Measurements from ENCODE around the gene NOD1.

The NOD1 gene

GRCh38 chr7:30470771-30471170 lies 7.8 kb downstream of the NOD1 start:
- DNase-seq (ENCODE audit: low read depth), result peak; percentile 93

- peak; percentile 46 for DNase-seq (ENCODE audit: low read depth)
Measured at GRCh38 chr7:30470163-30470770, 8.3 kb downstream of the NOD1 start.

- peak; percentile 100 for DNase-seq (ENCODE audit: low read depth)
Measured at GRCh38 chr7:30469303-30469702, 9.3 kb downstream of the NOD1 start.

GRCh38 chr7:30468791-30469190 lies 9.8 kb downstream of the NOD1 start:
- DNase-seq (ENCODE audit: low read depth), result peak; percentile 82

GRCh38 chr7:30468041-30468440 lies 10.5 kb downstream of the NOD1 start:
- peak; percentile 29 for DNase-seq (ENCODE audit: low read depth)

- no peak for DNase-seq (ENCODE audit: low read depth)
Measured at GRCh38 chr7:30467271-30467670, 11.3 kb downstream of the NOD1 start.

- DNase-seq (ENCODE audit: low read depth), result peak; percentile 9
Measured at GRCh38 chr7:30466266-30466665, 12.3 kb downstream of the NOD1 start.

- DNase-seq (ENCODE audit: low read depth), result no peak
Measured at GRCh38 chr7:30465811-30466180, 12.8 kb downstream of the NOD1 start.

GRCh38 chr7:30465046-30465810 lies 13.4 kb downstream of the NOD1 start:
- DNase-seq (ENCODE audit: low read depth), result peak; percentile 79

- peak; percentile 18 for DNase-seq (ENCODE audit: low read depth)
Measured at GRCh38 chr7:30464231-30464671, 14.3 kb downstream of the NOD1 start.

GRCh38 chr7:30463405-30464145 lies 15.0 kb downstream of the NOD1 start:
- DNase-seq (ENCODE audit: low read depth), result no peak

GRCh38 chr7:30462179-30462578 lies 16.4 kb downstream of the NOD1 start:
- no peak for DNase-seq (ENCODE audit: low read depth)

GRCh38 chr7:30460246-30460633 lies 18.3 kb downstream of the NOD1 start:
- no peak for DNase-seq (ENCODE audit: low read depth)

GRCh38 chr7:30459591-30460245 lies 18.9 kb downstream of the NOD1 start:
- DNase-seq (ENCODE audit: low read depth), result peak; percentile 87

GRCh38 chr7:30458311-30458710 lies 20.3 kb downstream of the NOD1 start:
- DNase-seq (ENCODE audit: low read depth), result no peak

GRCh38 chr7:30453921-30454320 lies 24.7 kb downstream of the NOD1 start:
- DNase-seq (ENCODE audit: low read depth), result no peak

- no peak for DNase-seq (ENCODE audit: low read depth)
Measured at GRCh38 chr7:30453016-30453415, 25.6 kb downstream of the NOD1 start.

- DNase-seq (ENCODE audit: low read depth), result no peak
Measured at GRCh38 chr7:30452280-30452930, 26.2 kb downstream of the NOD1 start.

- no peak for DNase-seq (ENCODE audit: low read depth)
Measured at GRCh38 chr7:30451539-30452279, 26.9 kb downstream of the NOD1 start.

GRCh38 chr7:30450983-30451497 lies 27.5 kb downstream of the NOD1 start:
- no peak for DNase-seq (ENCODE audit: low read depth)

Measured in iris pigment epithelial cell (primary cell).